OCI-LY1 (cell line): ENCODE results near the gene KCNG4.

Source experiments
- EZH2 ChIP-seq: fragments of 200-600 bp; sonication (generic), shearing (Covaris generic); IDR thresholded peaks from 2 replicates; pipeline ENCODE4 v1.8.0; 2017; ENCODE audit warnings: borderline replicate concordance, mixed run types, mild to moderate bottlenecking, antibody characterized with exemption, low read length, moderate library complexity, mixed read lengths
- TF ChIP-seq, protein P1 (sequence below): fragments of 200-600 bp; sonication (generic), shearing (Covaris generic); IDR thresholded peaks from 2 replicates; pipeline ENCODE4 v1.5.1; 2017; ENCODE audit warnings: mild to moderate bottlenecking, antibody characterized with exemption, low read length, moderate library complexity, mixed read lengths

DNA sequence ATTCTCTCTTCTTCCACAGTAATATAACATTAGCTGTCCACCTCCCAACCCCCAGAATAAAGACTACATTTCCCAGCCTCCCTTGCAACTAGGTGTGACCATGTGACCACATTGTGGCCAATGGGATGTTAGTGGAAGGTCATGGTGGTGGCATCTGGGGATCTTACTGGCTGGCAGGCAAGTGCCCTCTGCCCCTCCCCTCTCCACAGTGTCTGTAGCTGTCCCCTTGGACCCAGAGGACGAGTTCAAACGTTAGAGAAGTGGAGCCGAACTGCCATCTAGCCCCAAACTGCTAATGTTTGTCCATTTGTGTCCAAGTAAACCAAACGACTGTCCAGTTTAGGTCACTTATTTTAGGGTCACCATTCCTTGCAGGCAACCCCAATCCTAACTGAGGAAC, 26.6 kb upstream of the KCNG4 start:
- TF ChIP-seq, protein P1, sequence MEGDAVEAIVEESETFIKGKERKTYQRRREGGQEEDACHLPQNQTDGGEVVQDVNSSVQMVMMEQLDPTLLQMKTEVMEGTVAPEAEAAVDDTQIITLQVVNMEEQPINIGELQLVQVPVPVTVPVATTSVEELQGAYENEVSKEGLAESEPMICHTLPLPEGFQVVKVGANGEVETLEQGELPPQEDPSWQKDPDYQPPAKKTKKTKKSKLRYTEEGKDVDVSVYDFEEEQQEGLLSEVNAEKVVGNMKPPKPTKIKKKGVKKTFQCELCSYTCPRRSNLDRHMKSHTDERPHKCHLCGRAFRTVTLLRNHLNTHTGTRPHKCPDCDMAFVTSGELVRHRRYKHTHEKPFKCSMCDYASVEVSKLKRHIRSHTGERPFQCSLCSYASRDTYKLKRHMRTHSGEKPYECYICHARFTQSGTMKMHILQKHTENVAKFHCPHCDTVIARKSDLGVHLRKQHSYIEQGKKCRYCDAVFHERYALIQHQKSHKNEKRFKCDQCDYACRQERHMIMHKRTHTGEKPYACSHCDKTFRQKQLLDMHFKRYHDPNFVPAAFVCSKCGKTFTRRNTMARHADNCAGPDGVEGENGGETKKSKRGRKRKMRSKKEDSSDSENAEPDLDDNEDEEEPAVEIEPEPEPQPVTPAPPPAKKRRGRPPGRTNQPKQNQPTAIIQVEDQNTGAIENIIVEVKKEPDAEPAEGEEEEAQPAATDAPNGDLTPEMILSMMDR = no peak
- TF ChIP-seq EZH2 = no peak
